CD4-positive, alpha-beta T cell treated with Interleukin-17A for 1 hour (primary cell): Measurements from ENCODE around the gene TRIO.

Experiments used
- DNase-seq: peaks from one replicate; pipeline ENCODE4 v3.0.0-alpha.2; 2020

The TRIO gene

GRCh38 chr5:14308384-14309154 lies 165.4 kb downstream of the TRIO start:
- DNase-seq = no peak

- DNase-seq = no peak
Measured at GRCh38 chr5:14309199-14309598, 166.1 kb downstream of the TRIO start.

- no peak for DNase-seq
Measured at GRCh38 chr5:14309878-14310531, 166.9 kb downstream of the TRIO start.

- no peak for DNase-seq
Measured at GRCh38 chr5:14310901-14311300, 167.8 kb downstream of the TRIO start.

GRCh38 chr5:14313986-14314690 lies 171.0 kb downstream of the TRIO start:
- DNase-seq = no peak

GRCh38 chr5:14316471-14316870 lies 173.3 kb downstream of the TRIO start:
- DNase-seq = no peak

- no peak for DNase-seq
Measured at GRCh38 chr5:14319102-14319501, 176.0 kb downstream of the TRIO start.

GRCh38 chr5:14321936-14322335 lies 178.8 kb downstream of the TRIO start:
- DNase-seq = no peak

GRCh38 chr5:14322437-14323187 lies 179.5 kb downstream of the TRIO start:
- no peak for DNase-seq

- no peak for DNase-seq
Measured at GRCh38 chr5:14323466-14323865, 180.3 kb downstream of the TRIO start.

GRCh38 chr5:14325369-14325768 lies 182.2 kb downstream of the TRIO start:
- DNase-seq = no peak

GRCh38 chr5:14326035-14326903 lies 183.1 kb downstream of the TRIO start:
- no peak for DNase-seq

- no peak for DNase-seq
Measured at GRCh38 chr5:14327624-14328023, 184.5 kb downstream of the TRIO start.

- DNase-seq = no peak
Measured at GRCh38 chr5:14328144-14328543, 185.0 kb downstream of the TRIO start.

GRCh38 chr5:14330291-14330690 lies 187.1 kb downstream of the TRIO start:
- DNase-seq = no peak

GRCh38 chr5:14330729-14331385 lies 187.7 kb downstream of the TRIO start:
- no peak for DNase-seq

GRCh38 chr5:14331386-14331781 lies 188.2 kb downstream of the TRIO start:
- DNase-seq = peak; percentile 22

- no peak for DNase-seq
Measured at GRCh38 chr5:14332038-14332631, 189.0 kb downstream of the TRIO start.

- no peak for DNase-seq
Measured at GRCh38 chr5:14332746-14333145, 189.6 kb downstream of the TRIO start.

GRCh38 chr5:14337593-14337992 lies 194.5 kb downstream of the TRIO start:
- DNase-seq = no peak

- no peak for DNase-seq
Measured at GRCh38 chr5:14339468-14339867, 196.3 kb downstream of the TRIO start.
